HepG2 (cell line): ENCODE measurements around the gene IQGAP2.

ENCODE experiments used
- KDM4B ChIP-seq: sonication (generic); formaldehyde crosslinking; IDR thresholded peaks from 2 replicates; pipeline ENCODE4 v1.4.0; 2020; ENCODE audit warnings: missing genetic modification reagents
- MAFF ChIP-seq: IDR thresholded peaks from 2 replicates; pipeline ENCODE4 v1.6.1; 2011; ENCODE audit warnings: low read depth, low read length, improper control_type of control experiment
- MED8 ChIP-seq: sonication (generic); formaldehyde crosslinking; IDR thresholded peaks from 2 replicates; pipeline ENCODE4 v1.8.1; 2023; ENCODE audit warnings: mild to moderate bottlenecking, missing genetic modification reagents; ENCODE audit not compliant: insufficient replicate concordance
- SMAD1 ChIP-seq: sonication (generic); formaldehyde crosslinking; IDR thresholded peaks from 2 replicates; pipeline ENCODE4 v1.4.0; 2020; ENCODE audit warnings: missing genetic modification reagents, low read depth, mild to moderate bottlenecking, borderline replicate concordance
- ZNF160 ChIP-seq: sonication (generic); formaldehyde crosslinking; IDR thresholded peaks from 2 replicates; pipeline ENCODE4 v1.8.0; 2022; ENCODE audit warnings: mild to moderate bottlenecking, inconsistent platforms, missing genetic modification reagents

- TF ChIP-seq MAFF = no peak
- no peak for TF ChIP-seq SMAD1 (CRISPR knock-in tag)
- TF ChIP-seq KDM4B (CRISPR knock-in tag) = no peak
- TF ChIP-seq MED8 (CRISPR knock-in tag) = no peak
- TF ChIP-seq ZNF160 = no peak
Measured at GRCh38 chr5:76675364-76675763, 272.3 kb downstream of the IQGAP2 start.
